HUES48 (cell line): Measurements from ENCODE around the gene APBA2.
A peak's percentile ranks its signal among the peaks of the same experiment; 100 is the strongest.

Experiments used
- H3K27ac ChIP-seq: one replicate; pipeline ENCODE4 v1.7.0; 2013; ENCODE audit warnings: low read depth, low read length, inconsistent platforms
- H3K27me3 ChIP-seq: 2 replicates; pipeline ENCODE4 v1.6.1; 2013; ENCODE audit warnings: mild to moderate bottlenecking, low read length; ENCODE audit not compliant: control insufficient read depth, insufficient read depth
- H3K36me3 ChIP-seq: 2 replicates; pipeline ENCODE4 v1.6.1; 2013; ENCODE audit warnings: low read length; ENCODE audit not compliant: control insufficient read depth, insufficient read depth
- H3K4me1 ChIP-seq: 2 replicates; pipeline ENCODE4 v1.6.1; 2013; ENCODE audit warnings: mild to moderate bottlenecking, low read length; ENCODE audit not compliant: control insufficient read depth, insufficient read depth
- H3K4me3 ChIP-seq: 2 replicates; pipeline ENCODE4 v1.5.1; 2013; ENCODE audit warnings: mild to moderate bottlenecking, low read depth, low read length
- H3K9ac ChIP-seq: 2 replicates; pipeline ENCODE4 v1.6.1; 2013; ENCODE audit warnings: mild to moderate bottlenecking, low read depth, low read length, moderate library complexity
- H3K9me3 ChIP-seq: 2 replicates; pipeline ENCODE4 v1.6.1; 2013; ENCODE audit warnings: low read length; ENCODE audit not compliant: control insufficient read depth, insufficient read depth

The APBA2 gene

DNA sequence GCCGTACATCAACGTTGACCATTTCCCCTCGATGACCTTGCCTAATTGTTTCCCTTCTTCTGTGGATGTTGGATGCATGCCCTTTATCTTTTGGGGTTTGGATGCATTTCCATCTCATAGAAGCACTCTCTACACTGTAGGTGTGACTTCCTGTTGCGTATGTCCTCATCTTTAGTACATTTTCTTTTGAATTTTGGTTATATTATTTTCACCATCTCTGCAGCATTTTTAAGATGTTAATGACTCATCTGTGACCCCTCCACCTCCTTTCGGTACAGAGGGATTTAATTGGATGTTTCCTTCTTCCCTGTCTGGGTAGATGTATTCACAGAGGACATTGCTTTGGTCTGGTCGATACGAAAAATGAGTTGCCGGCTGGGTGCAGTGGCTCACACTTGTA is 172.1 kb downstream of the APBA2 start:
- Histone ChIP-seq H3K4me3 (no peak overlapping the region), H3K27ac (no peak overlapping the region)

DNA sequence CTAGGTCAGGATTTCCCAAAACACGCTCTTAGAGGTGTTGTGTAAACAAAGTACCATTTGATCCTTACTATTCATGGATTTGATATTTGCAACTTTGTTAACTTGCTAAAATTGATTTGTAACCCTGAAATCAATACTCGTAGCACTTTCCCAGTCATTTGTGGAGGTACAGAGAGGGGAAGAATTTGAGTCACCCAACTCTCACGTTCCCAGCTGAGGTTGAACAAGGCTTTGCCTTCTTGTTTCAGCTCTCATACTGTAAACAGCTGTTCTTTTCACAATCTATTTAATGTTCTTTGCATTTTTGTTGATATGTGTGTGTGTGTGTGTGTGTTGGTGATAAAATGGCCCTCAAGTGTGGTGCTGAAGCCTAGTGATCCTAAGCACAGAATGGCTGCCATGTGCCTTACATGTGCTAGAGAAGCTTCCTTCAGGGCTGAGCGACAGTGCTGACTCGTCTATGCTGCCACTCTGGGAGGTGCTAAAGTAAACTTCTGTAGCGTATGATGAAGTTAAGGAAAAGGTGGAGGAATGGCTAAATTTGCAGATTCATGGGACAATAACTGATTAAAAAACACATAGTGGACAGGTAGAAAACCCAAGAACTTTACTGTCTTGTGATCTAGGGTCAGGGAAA is 173.2 kb downstream of the APBA2 start:
- Histone ChIP-seq H3K4me1 (peaks cover 23% of the 10 kb centered on the region), H3K27me3 (no peaks in the 10 kb centered on the region), H3K27ac (no peak overlapping the region), H3K9ac (no peak overlapping the region), H3K9me3 (no peaks in the 10 kb centered on the region), H3K36me3 (no peaks in the 10 kb centered on the region), H3K4me3 (no peak overlapping the region)

More for the DNA sequence above, 172.1 kb downstream of the APBA2 start:
- no peaks in the 10 kb centered on the region for H3K36me3 ChIP-seq
- H3K9me3 ChIP-seq: no peaks in the 10 kb centered on the region
- no peak overlapping the region; the same call in 1 of the 2 replicates for H3K9ac ChIP-seq
- H3K27me3 ChIP-seq: no peaks in the 10 kb centered on the region
- H3K4me1 ChIP-seq: peaks cover 23% of the 10 kb centered on the region

DNA sequence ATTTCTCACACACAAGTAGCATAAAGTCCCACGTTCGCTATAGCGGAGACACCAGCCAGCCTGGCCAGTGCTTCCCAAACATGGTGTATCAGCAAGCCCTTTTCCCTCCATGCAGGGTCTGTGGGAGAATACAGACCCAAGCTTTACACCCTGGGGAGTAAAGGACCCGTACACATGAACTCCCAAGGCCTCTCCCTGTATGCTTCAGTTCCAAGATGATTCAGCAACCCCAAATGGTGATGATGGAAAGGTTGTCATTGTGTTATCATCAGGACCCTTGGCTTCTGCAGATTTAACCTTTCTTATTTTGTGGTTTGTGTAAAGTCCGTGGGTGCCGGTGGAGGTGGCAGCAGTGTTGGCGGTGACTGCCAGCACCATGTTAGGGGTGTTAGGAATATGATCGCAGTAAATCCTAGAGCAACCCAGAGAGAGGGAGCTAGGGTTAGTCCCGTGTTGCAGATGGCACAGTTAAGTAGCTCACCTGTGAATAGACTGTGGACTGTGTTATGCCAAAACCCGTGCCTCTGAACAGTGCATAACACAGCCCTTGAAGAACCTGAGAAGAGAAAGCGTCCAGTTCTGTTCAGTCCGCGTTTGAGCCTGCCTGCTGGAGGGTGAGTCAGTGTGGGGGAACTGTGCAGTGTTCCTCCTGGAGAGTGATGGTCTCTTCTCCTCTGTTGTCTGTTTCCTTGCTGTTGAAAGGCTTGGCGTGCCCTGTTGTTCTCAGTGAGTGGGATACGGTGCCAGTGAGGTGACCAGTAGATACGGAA is 174.3 kb downstream of the APBA2 start:
- no peaks in the 10 kb centered on the region for H3K36me3 ChIP-seq
- H3K27me3 ChIP-seq: no peaks in the 10 kb centered on the region
- H3K4me1 ChIP-seq: peaks cover 23% of the 10 kb centered on the region
- no peaks in the 10 kb centered on the region for H3K9me3 ChIP-seq
- no peak overlapping the region for H3K27ac ChIP-seq
- H3K4me3 ChIP-seq: no peak overlapping the region
- H3K9ac ChIP-seq: no peak overlapping the region

DNA sequence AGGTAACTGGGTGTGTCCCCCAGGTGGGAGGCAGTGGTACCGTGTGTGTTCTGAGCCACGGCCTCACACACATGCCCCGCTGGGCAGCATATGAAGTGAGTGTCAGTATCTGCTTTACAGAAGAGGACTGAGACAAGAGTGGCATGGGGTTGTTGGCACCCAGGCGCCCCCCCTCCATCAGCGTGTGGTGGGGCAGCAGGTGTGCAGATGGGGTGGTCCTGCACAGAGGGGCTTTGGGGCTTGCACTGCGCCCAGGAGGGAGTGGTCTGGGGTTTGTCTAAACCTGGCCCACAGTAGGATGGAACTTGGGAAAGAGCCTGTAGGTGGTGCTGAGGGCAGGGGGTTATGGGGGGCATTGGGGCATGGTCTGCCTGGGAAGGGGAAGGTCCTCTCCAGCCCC is 176.0 kb downstream of the APBA2 start:
- H3K27ac ChIP-seq: no peak overlapping the region
- H3K36me3 ChIP-seq: no peaks in the 10 kb centered on the region
- peaks cover 13% of the 10 kb centered on the region for H3K4me1 ChIP-seq
- no peak overlapping the region for H3K9ac ChIP-seq
- no peak overlapping the region for H3K4me3 ChIP-seq
- no peaks in the 10 kb centered on the region for H3K9me3 ChIP-seq
- no peaks in the 10 kb centered on the region for H3K27me3 ChIP-seq

DNA sequence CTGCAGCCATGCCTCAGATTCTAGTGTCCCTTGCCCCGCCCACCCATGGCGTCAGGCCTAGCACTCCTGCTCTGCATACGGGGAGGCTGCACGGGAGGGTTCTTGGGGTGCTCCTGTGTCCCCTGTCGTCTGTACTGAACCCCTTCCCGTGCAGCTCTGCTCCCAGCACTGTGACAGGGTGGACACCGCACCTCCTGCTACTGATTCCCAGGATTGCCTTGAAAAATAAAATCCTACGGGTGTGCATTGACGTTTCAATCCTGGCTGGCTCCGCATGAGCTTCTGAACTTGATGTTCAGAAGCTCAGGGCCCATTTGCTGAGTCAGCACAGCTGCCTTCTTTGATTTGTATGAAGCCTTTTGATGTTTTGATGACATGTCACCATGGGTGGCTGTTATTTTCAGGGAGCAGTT is 176.4 kb downstream of the APBA2 start:
- Histone ChIP-seq H3K4me1 (peaks cover 9% of the 10 kb centered on the region), H3K27ac (peak overlapping the region; percentile 21), H3K9me3 (no peaks in the 10 kb centered on the region), H3K9ac (no peak overlapping the region), H3K27me3 (no peaks in the 10 kb centered on the region), H3K4me3 (no peak overlapping the region), H3K36me3 (no peaks in the 10 kb centered on the region)

DNA sequence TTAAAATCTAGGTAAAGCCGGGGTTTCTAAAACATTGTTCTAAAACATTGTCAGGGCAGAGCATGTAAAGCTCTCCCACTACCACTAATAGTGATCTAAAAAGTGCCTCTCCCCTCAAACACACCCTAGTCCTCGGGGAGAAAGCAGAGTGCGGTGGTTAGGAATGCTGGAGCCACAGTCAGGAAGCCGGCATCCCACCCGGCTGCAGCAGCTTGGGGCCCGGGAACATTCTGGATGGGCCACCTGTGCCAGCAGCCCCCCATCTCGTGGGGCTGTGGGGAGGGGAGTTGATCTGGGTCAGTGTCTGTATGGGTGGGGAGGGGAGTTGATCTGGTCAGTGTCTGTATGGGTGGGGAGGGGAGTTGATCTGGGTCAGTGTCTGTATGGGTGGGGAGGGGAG is 176.9 kb downstream of the APBA2 start:
- H3K4me3 ChIP-seq: no peak overlapping the region
- H3K27ac ChIP-seq: peak overlapping the region; percentile 21
- peaks cover 4% of the 10 kb centered on the region for H3K4me1 ChIP-seq
- no peaks in the 10 kb centered on the region for H3K27me3 ChIP-seq
- no peaks in the 10 kb centered on the region for H3K36me3 ChIP-seq
- H3K9ac ChIP-seq: no peak overlapping the region
- H3K9me3 ChIP-seq: no peaks in the 10 kb centered on the region

DNA sequence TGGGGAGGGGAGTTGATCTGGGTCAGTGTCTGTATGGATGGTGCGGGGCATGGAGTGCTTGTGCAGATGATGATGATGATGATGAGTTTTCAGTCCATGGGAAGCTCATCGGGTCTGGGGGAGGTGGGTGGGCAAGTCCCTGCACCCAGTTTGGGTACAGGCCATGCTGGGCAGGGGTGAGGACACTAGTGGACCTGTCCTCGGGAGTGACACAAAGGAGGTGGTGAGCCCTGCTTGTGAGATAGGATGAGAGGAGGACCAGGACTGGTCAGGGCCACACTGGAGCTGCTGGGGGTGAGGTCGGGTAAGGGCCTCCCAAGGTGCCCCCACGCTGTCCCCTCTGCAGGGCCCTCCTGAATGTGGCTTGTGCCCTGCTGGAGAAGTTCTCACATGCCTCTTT is 177.9 kb downstream of the APBA2 start:
- Histone ChIP-seq H3K9ac (no peak overlapping the region), H3K27ac (no peak overlapping the region), H3K36me3 (no peaks in the 10 kb centered on the region), H3K4me1 (no peaks in the 10 kb centered on the region; the same call in 1 of the 2 replicates), H3K4me3 (no peak overlapping the region), H3K27me3 (no peaks in the 10 kb centered on the region), H3K9me3 (no peaks in the 10 kb centered on the region)

DNA sequence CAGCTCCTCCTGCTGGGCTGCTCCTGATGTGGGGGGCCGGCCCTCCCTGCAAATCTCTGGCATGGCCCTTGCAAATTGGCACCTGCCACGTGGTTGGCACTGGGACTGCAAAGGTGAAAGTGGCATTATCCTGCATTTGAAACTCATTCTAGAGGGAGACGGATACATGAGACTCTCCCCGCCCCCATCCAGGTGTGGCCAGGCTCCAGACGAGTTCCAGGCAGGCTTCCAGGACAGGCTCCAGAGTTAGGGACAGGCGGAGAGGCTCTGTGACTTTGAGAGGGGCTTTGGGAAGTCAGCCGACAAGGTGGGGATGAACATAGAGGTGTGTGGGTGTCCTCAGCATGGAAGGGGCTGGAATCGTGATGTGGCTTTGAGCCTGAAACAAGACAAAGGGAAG is 178.5 kb downstream of the APBA2 start:
- H3K27ac ChIP-seq: no peak overlapping the region
- H3K9ac ChIP-seq: no peak overlapping the region
- no peaks in the 10 kb centered on the region for H3K27me3 ChIP-seq
- H3K9me3 ChIP-seq: no peaks in the 10 kb centered on the region
- H3K4me3 ChIP-seq: no peak overlapping the region
- H3K4me1 ChIP-seq: no peaks in the 10 kb centered on the region; the same call in 1 of the 2 replicates
- no peaks in the 10 kb centered on the region for H3K36me3 ChIP-seq

DNA sequence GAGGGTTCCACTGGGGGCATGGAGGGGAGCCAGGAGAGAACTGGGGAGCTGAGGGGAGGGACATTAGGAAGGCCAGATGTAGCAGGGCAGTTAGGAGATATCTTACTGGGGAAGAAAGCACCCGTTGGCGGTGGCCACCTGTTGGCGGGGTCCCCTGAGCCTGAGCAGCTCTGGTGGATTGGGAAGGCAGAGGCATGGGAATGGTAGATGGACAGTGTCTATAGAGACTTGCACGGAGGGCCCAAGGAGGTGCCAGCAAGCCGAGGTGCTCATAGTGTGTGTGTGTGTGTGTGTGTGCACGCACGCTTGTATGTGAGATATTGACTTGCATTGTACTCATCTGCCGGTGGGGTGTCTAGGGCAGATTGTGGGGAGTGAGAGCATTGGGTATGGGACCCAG is 179.0 kb downstream of the APBA2 start:
- H3K27me3 ChIP-seq: no peaks in the 10 kb centered on the region
- no peaks in the 10 kb centered on the region for H3K36me3 ChIP-seq
- no peaks in the 10 kb centered on the region for H3K9me3 ChIP-seq
- no peaks in the 10 kb centered on the region; the same call in 1 of the 2 replicates for H3K4me1 ChIP-seq
- H3K4me3 ChIP-seq: no peak overlapping the region
- H3K9ac ChIP-seq: no peak overlapping the region
- H3K27ac ChIP-seq: no peak overlapping the region

DNA sequence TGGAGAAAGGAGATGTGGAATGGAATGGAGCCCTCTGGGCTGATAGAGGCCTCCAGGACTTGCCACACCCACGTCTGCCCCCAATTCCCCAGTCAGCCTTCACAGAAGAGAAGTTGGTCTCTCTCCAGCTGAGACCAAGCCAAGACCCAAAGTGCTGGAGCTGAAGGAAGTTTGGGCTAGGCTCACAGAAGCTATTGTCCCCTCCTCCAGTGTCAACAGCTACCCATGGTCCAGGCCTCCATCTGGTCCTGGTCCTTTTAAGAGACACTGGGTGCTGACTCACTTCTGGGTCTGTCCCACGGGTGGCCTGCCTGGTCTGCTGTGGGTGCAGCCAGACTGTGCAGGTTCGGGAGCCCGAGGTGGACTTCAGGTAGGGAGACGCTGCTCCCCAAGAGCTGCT is 179.8 kb downstream of the APBA2 start:
- H3K27me3 ChIP-seq: no peaks in the 10 kb centered on the region

DNA sequence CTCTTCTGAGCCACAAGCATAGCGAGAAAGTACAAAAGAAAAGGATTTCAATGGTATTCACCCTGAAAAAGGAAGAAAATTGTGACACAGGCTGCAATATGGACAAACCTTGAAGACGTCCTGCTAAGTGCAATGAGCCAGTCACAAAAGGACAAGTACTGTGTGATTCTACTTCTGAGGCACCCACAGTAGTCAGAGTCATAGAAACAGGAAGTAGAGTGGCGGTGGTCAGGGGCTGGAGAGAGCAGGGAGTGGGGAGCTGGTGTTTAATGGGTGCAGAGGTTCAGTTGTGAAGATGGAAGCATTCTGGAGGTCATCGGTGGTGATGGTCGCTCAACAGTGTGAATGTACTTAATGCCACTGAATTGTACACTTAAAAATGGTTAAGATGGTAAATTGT is 180.5 kb downstream of the APBA2 start:
- H3K9me3 ChIP-seq: no peaks in the 10 kb centered on the region
- H3K27me3 ChIP-seq: no peaks in the 10 kb centered on the region
- H3K9ac ChIP-seq: no peak overlapping the region
- H3K27ac ChIP-seq: no peak overlapping the region
- no peak overlapping the region for H3K4me3 ChIP-seq
- H3K4me1 ChIP-seq: no peaks in the 10 kb centered on the region; the same call in 1 of the 2 replicates
- H3K36me3 ChIP-seq: no peaks in the 10 kb centered on the region

More for the DNA sequence above, 179.8 kb downstream of the APBA2 start:
- Histone ChIP-seq H3K27ac (no peak overlapping the region), H3K9ac (no peak overlapping the region), H3K4me1 (no peaks in the 10 kb centered on the region; the same call in 1 of the 2 replicates), H3K9me3 (no peaks in the 10 kb centered on the region), H3K36me3 (no peaks in the 10 kb centered on the region), H3K4me3 (no peak overlapping the region)
